MCF 10A (cell line): Measurements from ENCODE around the gene POLN. TPM values are rescaled to one million over a fixed set of nuclear protein-coding genes. Genes with fewer than 3 reads are reported as not detected.

Source experiments
- BruUV-seq: library from RNA; stranded (reverse); fragments of 400-500 nt; replicated peaks from 2 replicates; lab custom pipeline; 2021; lab: Mats Ljungman, UMichigan
- CTCF ChIA-PET: fragments of 300-600 bp; sonication (Branson Sonifier 250); formaldehyde crosslinking; extraction: SDS; loops from one replicate; lab custom pipeline; 2021; ENCODE audit warnings: antibody characterized with exemption, inconsistent platforms; lab: Yijun Ruan, JAX
- POLR2A ChIA-PET: fragments of 300-600, 350-650 bp; sonication (Branson Sonifier 250); formaldehyde crosslinking; extraction: SDS; loops from one replicate; lab custom pipeline; 2020; ENCODE audit warnings: antibody characterized with exemption, inconsistent platforms; lab: Yijun Ruan, JAX
- DNase-seq: peaks from one replicate; pipeline ENCODE4 v3.0.0-alpha.2; 2018; ENCODE audit not compliant: unreplicated experiment
- H3K27ac Mint-ChIP-seq: one replicate; pipeline ENCODE4 v1.8.0; 2022; ENCODE audit warnings: mild to moderate bottlenecking, low read depth, mixed read lengths; ENCODE audit not compliant: unreplicated experiment
- H3K27me3 Mint-ChIP-seq: one replicate; pipeline ENCODE4 v1.8.0; 2022; ENCODE audit warnings: mixed read lengths; ENCODE audit not compliant: insufficient read depth, unreplicated experiment
- H3K36me3 Mint-ChIP-seq: one replicate; pipeline ENCODE4 v1.8.0; 2022; ENCODE audit warnings: mild to moderate bottlenecking, moderate library complexity, mixed read lengths; ENCODE audit not compliant: insufficient read depth, unreplicated experiment
- H3K4me1 Mint-ChIP-seq: one replicate; pipeline ENCODE4 v1.8.0; 2022; ENCODE audit warnings: mixed read lengths; ENCODE audit not compliant: insufficient read depth, unreplicated experiment
- H3K4me3 Mint-ChIP-seq: one replicate; pipeline ENCODE4 v1.8.0; 2022; ENCODE audit warnings: mild to moderate bottlenecking, moderate library complexity, mixed read lengths; ENCODE audit not compliant: unreplicated experiment
- H3K9me3 Mint-ChIP-seq: one replicate; pipeline ENCODE4 v1.8.0; 2022; ENCODE audit warnings: mixed read lengths; ENCODE audit not compliant: unreplicated experiment
- intact Hi-C: fragments of 100-400 bp; cut with micrococcal nuclease; formaldehyde crosslinking; loops from 2 replicates; pipeline ENCODE4 v1.14.1; 2022
- total RNA-seq: library from RNA; stranded (reverse); gene quantifications from 2 replicates; pipeline ENCODE4 v1.2.3, GENCODE V29; 2022
- TF ChIP-seq, protein P1 (sequence below): fragments of 200-600 bp; IDR thresholded peaks from one replicate; pipeline ENCODE4 v1.8.0; 2022; ENCODE audit warnings: antibody characterized with exemption, mild to moderate bottlenecking; ENCODE audit not compliant: unreplicated experiment

Gene POLN
- total RNA-seq, 1 experiment from 2014 or later: 3.1 TPM

DNA sequence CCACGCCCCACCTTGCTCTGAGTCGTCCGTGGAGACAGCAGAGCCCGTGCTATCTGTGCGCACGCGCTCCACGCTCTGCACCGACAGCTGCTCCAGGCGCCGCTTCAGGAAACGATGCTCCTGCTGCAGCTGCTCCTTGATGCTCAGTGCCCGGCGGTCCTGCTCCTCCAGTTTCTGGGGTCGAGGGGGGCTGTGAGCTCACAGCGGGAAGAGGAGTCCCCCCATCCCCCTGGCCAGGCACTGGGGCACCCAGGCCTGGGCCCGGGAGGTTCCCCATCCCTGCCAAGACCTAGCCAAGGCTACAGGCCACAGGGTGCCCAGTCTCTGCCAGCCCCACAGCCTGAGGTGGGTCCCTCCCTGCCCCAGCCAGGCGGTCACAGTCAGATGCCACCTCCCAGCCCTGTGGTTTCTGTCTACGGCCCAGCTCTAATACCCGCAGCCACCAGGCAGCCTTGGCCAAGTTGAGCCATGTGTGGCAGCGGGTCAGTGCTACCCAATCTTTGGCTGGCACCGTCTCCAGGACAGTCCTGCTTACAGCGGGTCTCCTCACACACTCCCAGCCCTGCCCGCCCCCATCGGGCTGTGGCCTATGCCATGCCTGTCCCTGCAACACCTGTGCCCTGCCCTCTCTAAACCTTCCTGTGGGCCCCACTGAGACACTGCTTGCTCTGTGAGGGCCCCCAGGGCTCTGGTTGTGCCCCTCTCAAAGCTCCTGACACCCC, 9.3 kb upstream of the POLN start:
- DNase-seq: no peak
- TF ChIP-seq, protein P1, sequence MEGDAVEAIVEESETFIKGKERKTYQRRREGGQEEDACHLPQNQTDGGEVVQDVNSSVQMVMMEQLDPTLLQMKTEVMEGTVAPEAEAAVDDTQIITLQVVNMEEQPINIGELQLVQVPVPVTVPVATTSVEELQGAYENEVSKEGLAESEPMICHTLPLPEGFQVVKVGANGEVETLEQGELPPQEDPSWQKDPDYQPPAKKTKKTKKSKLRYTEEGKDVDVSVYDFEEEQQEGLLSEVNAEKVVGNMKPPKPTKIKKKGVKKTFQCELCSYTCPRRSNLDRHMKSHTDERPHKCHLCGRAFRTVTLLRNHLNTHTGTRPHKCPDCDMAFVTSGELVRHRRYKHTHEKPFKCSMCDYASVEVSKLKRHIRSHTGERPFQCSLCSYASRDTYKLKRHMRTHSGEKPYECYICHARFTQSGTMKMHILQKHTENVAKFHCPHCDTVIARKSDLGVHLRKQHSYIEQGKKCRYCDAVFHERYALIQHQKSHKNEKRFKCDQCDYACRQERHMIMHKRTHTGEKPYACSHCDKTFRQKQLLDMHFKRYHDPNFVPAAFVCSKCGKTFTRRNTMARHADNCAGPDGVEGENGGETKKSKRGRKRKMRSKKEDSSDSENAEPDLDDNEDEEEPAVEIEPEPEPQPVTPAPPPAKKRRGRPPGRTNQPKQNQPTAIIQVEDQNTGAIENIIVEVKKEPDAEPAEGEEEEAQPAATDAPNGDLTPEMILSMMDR: no peak
- Mint-ChIP-seq H3K36me3 (peaks cover 44% of the 10 kb centered on the region), H3K27ac (no peak overlapping the region), H3K9me3 (no peaks in the 10 kb centered on the region), H3K4me3 (no peak overlapping the region), H3K4me1 (peaks cover under 1% of the 10 kb centered on the region), H3K27me3 (no peaks in the 10 kb centered on the region)
- intact Hi-C loops: no loop called here
- no TSS peak for BruUV-seq
- ChIA-PET CTCF (no interaction called here), POLR2A (interaction anchor here (1.1 to 2.4 kb wide), 3 partner anchors 9 to 11 kb away, joined by 3 to 10 read pairs (median 4); partner anchors contain the start of genes HAUS3, MXD4 and POLN)

DNA sequence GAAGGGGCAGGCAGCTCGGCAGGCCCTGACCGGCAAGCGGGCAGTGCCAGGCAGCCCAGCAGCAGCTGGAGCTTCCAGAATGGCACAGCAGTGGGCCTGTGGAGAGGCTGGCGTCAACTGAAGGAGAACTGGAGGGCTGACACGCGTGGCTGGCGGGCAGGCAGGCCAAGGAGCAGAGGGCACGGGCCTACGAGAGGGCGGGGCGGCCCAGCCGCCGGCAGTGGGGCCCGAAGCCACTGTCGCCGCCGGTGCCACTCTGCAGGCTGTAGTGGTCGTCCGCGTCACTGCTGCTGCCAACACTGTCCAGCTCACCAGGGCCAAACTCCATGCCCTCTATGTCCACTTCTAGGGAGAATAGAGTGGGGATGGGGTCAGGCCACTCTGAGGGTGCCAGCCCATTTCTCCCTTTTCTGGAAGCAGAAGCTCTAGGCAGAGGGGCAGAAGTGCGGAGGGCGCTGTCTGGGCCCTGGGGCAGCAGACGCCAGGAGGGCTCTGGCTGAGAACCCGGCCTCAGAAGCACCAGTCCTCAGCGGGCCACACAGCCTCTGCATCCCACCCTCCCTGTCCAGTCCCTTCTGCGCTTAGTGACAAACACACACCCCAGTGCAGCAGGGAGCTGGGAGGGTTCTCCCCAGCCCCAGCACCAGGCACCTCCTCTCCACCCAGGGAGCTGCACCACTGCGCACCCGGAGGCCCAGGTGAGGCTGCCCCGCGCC, 8.6 kb upstream of the POLN start:
- intact Hi-C loops: no loop called here
- no peak for DNase-seq
- Mint-ChIP-seq H3K4me3 (no peak overlapping the region), H3K36me3 (peaks cover 44% of the 10 kb centered on the region), H3K27ac (no peak overlapping the region), H3K27me3 (no peaks in the 10 kb centered on the region), H3K9me3 (no peaks in the 10 kb centered on the region), H3K4me1 (peaks cover 2% of the 10 kb centered on the region)
- TF ChIP-seq, protein P1: no peak
- no TSS peak for BruUV-seq
- ChIA-PET CTCF (interaction anchor here (0.6 kb wide), 1 partner anchor 35 kb away, joined by 3 read pairs; no protein-coding TSS in a partner anchor), POLR2A (interaction anchor here (1.1 to 2.4 kb wide), 2 partner anchors 9 to 12 kb away, joined by 3 to 10 read pairs; partner anchors contain the start of gene MXD4)

DNA sequence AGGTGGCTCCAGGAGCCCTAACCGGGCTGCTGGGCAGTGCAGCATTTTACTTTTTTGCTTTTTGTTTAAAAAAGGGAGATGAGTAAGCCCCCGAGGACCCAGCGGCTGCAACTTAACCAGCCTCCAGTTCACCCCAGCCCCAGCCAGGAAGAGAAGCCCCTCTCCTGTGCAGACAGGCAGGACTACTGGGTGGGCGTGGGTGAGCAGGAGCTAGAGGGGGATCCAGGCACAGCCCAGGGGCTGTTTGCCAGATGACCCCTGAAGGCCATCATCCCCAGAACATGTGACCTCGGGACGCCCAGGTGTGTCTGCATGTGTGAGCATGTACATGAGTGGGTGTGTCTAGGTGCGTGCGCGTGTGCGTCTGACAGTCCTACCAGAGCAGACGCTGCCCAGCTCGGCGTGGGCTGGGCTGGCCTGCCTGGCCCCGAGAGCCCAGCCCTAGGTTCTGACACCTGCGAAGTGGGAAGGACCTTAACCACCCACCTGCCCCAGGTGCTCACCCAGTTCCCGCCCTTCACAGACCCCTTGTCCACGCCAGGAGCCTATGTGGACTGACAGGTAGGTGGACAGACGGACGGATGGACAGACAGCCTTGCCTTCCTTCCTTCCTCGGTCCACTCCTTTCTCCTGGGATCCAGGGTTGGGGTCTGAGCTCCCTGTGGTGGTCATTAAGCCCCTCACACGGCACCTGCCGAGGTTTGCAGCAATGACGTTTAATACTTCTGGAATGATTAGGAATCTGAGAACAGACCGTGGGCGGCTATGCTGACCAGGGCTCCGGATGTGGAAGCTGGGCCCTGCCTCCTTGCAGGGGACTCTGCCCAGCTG, 7.8 kb upstream of the POLN start:
- Mint-ChIP-seq H3K4me3 (no peak overlapping the region), H3K4me1 (peaks cover 7% of the 10 kb centered on the region), H3K36me3 (peaks cover 40% of the 10 kb centered on the region), H3K27me3 (no peaks in the 10 kb centered on the region), H3K27ac (no peak overlapping the region), H3K9me3 (no peaks in the 10 kb centered on the region)
- CTCF ChIA-PET: interaction anchor here (0.6 to 0.7 kb wide), 2 partner anchors 11 to 35 kb away, joined by 3 read pairs; no protein-coding TSS in a partner anchor
- TF ChIP-seq, protein P1: no peak
- intact Hi-C loops: no loop called here
- POLR2A ChIA-PET: interaction anchor here (2.4 kb wide), 1 partner anchor 13 kb away, joined by 10 read pairs; the partner anchor contains the start of gene MXD4
- DNase-seq: no peak
- BruUV-seq: no TSS peak
